GM18870 (cell line): ENCODE results near the gene TMX4.
"Not testable (repeated sequence)": the region's sequence is repeated elsewhere in the genome, so short reads cannot be mapped to it uniquely, and the experiment has no call there.

Source experiments
- ATAC-seq: cut with Tn5 transposase; IDR thresholded peaks from one replicate; pipeline ENCODE4 v1.9.1; 2021; ENCODE audit warnings: moderate library complexity; ENCODE audit not compliant: unreplicated experiment

TMX4 gene, protein sequence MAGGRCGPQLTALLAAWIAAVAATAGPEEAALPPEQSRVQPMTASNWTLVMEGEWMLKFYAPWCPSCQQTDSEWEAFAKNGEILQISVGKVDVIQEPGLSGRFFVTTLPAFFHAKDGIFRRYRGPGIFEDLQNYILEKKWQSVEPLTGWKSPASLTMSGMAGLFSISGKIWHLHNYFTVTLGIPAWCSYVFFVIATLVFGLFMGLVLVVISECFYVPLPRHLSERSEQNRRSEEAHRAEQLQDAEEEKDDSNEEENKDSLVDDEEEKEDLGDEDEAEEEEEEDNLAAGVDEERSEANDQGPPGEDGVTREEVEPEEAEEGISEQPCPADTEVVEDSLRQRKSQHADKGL

DNA sequence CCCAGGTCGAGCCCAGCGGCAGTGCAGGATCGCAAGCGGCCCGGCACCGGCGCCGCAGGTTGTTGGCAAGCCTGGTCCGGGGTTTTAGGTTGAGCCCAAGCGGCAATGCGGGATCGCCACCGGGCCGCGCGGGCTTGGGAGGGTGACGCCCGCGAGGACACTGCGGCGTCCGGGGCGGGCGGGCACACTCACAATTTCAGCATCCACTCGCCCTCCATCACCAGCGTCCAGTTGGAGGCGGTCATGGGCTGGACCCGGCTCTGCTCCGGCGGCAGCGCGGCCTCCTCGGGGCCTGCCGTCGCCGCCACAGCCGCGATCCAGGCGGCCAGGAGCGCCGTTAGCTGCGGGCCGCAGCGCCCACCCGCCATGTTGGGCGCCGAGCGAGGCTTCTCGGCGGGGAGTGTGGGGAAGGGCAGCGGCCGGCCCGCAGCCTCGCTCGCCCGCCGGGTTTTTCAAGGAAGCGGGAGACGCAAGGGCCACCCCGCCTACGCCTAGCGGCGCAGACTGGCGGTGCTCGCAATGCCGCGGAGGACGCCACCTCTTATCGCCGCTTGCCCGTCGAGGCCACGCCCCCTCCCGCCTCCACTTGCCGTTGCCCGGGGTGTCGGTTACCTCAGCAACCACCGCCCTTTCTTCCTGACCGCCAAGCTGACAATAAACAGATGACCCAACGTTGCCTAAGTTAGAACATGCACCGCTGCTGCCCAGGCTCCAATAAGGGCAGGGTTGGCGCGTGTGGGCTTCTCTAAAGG is at the start of gene TMX4:
Gene TMX4 (minus strand): TSS at position 516 of the 752 bp plus-strand sequence. CDS start 148 bp downstream, at position 368.
- peak; percentile 72 for ATAC-seq

DNA sequence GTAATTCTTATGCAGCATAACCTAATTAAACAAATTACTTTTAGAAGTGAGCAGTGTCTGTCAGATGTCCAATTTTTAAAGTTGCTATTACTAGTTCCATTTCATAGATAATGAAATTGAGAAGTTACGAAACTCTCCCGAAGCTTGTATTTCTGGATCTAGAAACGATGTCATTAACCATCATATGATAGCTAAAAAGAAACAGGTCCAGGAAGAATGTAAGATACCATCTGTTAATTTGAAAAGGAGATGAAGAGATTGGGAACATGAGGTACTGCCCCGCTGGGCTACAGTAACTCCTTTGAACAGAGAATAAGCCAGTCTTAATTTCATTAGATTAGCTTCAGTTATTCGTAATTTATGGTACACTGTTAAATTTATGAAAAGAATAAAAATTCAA is 47.5 kb upstream of the TMX4 start:
- ATAC-seq, result no peak

DNA sequence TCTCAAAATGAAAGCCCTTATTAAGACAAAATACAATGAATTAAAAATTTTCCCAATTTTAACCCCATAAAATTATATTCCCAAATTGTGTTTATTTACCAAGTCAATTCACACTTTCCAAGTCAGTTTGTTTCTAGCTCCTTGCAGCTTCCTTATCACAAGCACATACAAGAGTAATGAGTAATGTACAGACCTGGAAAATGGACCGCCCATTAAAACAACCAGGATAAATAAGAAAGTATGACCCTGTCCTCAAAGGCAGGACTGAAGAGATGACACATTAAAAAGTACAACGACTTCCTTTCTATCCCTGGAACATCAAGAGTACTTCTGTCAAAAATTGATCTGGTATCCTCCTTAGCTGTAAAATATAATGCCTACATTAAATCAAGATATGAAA is 47.1 kb upstream of the TMX4 start:
- no peak for ATAC-seq

DNA sequence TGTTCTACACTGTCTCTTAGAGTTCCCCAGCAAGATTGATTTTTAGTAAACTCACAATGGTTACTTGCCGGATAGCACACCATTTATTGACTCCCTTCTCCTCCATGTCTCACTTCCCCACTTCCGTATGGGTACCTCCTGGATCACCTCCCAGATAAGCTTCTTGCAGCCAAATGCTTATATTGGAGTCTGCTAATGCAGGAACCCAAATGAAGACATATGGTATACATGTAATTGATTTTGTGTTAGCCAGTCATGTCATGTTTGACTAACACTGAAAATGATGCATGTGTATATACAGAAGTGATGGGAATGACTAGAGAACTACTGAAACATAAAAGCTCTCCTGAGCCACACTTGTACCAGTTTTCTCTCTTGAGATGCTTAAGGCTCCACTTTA is 46.1 kb upstream of the TMX4 start:
- no peak for ATAC-seq

DNA sequence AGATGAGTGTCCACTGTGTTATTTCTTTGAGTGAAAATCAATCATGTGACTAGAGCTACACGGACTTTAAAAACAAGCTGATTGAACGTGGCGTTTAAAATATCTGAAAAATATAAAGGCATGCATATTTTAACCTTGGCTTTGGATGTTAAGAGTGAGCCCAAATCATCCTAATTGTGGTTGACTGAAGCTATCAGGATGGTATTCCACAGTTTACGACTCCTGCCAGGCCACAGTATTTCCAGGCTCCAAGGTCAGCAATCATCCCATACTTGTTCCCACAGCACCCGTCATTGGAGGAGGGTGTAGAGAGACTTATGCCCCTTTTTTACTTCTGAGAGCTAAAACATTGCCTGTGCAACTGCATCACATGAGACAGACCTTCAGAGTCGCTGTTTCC is 43.2 kb upstream of the TMX4 start:
- ATAC-seq, result no peak

DNA sequence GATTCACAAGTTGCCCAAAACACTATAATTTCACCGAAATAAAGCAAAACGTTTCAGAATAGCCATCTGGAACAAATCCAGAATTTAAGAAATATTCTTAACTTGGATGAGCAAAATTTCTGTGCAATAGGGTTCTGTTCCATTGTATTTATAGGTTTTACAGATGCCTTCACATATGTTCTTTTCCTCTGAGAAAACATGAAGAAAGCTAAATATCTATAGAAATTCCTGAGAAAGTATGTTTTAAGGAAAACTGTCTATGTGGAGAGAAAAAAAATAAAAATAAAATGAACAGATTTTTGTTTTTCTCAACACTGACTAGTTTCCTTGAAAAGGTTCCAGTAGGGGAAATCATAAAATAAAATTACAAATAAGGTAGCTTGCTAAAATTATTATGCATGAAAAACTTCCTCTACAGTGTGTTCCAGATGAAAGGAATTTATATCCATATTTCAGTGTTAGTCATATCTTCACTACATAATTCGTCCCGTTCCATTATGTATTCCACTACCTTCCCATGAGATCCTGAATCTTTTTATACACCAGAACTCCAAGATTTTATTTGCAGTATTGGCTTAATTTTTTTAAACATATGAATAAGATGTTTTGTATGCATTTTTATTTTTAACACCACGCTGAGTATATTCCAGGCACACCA is 42.4 kb upstream of the TMX4 start:
- ATAC-seq, result no peak

DNA sequence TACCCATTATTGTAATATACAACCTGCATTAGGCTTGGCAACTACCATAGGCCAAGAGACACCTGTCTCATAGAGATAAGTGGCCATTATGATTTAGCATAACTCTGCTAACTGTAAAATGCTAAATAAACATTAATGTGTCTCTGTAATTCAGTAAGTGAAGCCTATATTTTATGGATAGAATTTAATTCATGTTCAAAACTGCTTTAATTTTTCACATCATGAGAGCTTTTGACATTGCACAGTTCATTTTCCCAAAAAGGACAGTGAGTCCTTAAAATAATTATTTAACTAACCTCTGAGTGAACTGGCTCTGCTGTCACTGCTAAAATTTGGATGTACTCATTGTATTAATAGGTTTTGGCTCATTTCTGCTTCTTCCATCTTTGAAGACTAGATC is 41.4 kb upstream of the TMX4 start:
- ATAC-seq, result no peak

DNA sequence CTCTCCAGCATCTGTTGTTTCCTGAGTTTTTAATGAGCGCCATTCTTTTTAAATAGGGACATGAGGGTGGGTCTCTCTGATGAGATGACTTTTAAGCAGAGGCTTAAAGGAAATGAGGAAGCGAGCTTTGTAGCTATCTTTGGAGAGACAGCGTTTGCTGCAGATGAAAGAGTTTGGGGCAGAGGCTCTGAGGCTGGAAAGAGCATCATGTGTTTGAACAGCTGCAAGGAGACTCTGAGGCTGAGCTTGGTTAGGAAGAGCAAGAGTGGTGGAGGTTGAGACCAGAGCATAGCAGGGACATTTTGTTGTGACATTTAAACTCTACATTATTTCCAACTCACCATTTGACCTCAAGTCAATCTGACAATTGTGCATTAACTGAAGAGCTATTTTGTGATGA is 38.3 kb upstream of the TMX4 start:
- no peak for ATAC-seq

DNA sequence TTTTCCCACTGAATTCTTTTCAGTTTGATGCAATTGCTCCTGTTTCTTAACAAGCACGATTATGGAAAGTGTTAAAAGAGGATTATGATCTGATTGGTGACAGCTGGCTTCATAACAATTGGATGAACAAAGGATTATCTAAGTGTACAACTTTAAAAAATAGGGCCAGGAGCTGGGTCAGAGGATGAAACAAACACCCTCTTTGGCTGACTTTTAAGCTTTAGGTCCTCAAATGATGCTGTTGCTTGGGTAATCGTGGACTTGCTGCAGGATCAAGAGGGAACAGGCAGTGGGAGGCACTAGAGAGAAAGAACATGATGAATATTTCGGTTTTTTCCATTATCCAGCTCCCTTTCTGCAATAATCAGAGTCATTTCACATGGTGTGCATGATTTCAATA is 35.5 kb upstream of the TMX4 start:
- no peak for ATAC-seq

DNA sequence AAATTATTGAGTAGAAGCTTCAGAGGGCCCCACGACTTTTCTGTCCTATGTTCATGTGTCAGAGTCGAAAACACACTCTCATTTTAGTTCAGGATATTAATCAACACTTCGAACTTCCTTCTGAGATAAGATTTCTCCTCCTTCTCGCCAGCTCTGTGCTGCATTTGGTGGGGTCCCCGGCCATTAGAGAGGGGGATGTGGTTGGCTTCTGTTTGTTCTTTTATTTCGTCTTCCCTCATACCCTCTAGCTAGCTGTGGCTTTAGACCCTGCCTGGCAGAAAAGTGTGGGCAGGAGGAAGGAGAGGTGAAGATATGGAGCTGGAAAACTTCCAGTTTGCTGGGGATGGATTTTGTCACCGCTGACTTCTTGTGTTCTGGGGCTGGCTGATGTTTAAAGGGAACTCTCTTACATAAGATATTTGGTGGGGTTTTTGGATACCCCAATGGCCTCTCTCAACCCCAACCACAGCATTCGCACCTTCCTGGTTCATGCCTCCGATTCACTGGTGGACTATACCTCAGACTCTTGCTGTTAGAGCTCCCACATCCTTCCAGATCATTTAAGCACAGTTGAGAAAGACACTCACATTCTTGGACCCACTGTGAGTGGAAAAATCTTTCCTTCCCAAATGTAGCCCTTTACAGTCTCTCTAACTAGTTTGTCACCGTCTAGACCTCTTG is 30.7 kb upstream of the TMX4 start:
- no peak for ATAC-seq

DNA sequence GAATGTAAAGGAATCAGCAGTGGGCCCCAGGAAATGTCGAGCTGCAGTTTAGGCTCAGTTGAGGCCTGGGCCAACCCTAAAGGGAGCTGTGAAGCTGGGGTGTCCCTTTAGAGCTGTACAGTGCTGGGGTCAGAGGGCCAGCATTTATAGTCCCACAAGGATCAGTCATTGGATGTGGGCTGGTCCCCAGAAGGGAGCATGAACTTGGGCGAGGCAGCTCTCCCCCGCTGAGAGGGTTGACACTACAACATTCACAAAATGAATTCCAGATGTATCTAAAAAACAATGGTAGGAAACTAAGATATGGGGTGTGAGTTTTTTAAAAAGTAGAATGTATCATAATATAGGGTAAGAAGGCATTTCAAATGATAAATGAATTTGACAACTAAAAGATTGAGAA is 29.7 kb upstream of the TMX4 start:
- no peak for ATAC-seq

DNA sequence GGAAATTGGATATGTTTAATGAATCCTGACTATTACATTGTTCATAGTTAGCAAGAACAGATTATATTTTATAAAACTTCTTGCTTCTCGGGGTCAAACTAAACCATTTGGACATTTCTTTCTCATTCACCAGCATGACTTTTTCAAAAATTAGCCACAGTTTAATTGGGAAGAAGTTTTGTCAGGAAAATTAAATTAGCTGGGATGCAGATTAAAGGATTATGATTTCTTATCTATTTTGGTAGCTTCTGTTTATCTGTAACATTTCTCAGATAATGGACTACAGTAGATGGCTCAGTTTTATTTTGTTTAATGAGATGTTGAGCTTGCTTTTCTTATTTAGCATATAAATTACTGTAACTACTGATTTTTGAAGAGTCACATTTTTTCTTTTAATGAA is 26.4 kb upstream of the TMX4 start:
- ATAC-seq, result no peak

DNA sequence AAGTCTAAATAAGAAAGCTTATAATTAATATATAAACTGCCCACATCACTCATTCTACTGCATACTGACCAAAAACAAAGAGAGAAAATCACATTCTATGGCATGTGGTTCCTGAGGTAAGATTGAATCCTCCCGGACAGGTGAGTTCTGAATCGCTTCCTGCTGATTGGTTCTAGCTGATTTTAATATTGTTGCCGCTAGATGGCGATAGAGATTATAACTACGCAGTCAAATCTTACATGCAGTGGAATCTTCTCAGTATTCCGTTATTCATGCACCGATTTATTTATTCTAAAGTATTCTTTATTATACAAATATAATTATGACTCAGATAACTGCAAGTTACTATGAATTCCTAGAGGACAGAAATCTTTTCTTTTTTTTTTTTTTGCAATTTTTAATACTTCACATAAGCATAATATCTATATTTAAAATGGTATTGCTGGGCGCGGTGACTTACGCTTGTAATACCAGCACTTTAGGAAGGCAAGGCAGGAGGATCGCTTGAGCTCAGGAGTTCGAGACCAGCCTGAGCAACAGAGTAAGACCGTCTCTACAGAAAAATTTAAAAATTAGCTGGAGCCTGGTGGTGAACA is 24.2 kb upstream of the TMX4 start:
- ATAC-seq, result peak; percentile 76

DNA sequence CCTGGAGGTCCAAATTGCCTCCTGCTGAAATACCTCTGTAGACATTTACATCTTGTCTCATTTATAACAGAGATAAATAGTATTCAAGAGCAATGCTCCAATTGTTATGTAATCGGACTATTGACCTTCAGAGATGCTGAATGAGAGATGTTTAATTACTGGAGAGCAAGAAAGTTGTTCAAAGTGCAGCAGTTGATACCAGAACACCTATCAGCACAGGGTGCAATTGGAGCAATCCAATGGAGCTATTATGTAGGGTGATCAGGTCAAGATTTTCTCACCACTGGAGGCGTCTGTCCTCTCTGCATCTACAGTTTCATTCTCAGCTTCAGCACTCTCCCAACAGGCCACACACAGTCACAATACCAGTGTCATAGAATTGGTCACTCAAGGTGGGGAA is 19.5 kb upstream of the TMX4 start:
- no peak for ATAC-seq

DNA sequence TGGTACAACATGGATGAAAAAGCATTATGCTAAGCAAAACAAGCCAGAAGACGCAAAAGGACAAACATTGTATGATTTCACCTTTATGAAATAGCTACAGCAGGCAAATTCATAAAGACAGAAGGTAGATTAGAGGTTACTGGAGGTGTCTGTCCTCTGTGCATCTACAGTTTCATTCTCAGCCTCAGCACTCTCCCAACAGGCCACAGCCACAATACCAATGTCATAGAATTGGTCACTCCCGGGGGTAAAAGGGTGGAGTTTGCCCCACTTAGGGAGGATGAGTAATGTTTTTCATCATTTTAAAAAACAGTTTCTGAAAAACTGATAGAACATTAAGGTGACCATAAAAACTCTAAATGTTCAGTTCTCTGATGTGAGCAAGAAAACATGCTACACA is 17.2 kb upstream of the TMX4 start:
- ATAC-seq, result no peak

DNA sequence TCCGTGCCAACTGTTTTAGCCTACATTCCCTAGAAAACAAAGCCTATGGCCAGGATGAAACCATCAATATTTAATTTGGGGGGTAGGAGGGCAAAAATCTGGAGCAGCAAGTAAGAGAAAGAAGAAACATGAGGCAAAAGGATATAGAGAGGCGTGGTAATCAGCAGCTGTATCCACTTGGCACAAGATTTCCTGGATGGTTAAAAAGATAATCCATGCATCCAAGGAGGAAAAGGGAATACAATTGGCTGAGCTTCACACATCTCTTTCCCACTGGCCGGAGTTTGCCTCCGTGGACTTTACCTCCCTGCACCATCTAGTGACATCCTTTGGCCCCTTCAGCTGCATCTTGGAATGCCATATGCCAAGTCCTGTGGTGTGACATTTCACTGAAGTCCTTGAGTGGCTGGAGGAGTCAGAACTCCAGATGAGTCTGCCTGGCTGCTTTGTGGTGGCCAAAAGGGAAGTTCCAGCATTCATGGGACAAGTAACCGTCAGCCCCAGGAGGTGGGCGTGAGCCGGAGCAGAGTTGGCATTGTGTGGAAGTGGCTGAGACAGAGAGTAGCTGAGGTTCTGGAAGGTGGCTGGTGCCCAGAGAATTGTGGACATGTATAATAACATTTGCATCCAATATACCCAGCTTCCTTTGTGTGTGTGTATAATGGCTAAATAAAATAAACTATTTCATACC is 13.7 kb upstream of the TMX4 start:
- ATAC-seq, result no peak

DNA sequence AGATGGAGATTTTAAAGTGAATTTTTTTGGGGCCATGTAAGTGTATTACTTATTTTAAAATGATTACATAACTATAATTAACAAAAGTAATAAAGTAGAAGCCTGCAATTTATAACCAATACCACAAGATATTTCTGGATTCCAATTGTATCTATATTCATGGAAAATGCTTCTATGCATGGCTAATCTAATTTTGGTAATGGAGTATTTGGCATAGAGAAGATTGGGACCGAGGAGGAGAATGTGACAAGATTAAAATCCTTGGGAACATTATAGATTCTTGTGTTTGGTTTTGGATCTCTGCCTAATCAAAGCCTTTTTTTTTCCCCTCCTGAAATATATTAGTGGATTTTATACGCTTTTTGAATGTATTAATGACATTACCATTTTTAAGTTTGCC is 12.9 kb upstream of the TMX4 start:
- no peak for ATAC-seq

DNA sequence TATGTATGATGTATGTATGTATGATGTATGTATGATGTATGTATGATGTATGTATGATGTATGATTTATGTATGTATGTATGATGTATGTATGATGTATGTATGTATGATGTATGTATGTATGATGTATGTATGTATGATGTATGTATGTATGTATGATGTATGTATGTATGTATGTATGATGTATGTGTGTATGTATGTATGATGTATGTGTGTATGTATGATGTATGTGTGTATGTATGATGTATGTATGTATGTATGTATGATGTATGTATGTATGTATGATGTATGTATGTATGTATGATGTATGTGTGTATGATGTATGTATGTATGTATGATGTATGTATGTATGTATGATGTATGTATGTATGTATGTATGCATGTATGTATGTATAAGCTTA is 12.0 kb upstream of the TMX4 start:
- ATAC-seq, result not testable (repeated sequence)

DNA sequence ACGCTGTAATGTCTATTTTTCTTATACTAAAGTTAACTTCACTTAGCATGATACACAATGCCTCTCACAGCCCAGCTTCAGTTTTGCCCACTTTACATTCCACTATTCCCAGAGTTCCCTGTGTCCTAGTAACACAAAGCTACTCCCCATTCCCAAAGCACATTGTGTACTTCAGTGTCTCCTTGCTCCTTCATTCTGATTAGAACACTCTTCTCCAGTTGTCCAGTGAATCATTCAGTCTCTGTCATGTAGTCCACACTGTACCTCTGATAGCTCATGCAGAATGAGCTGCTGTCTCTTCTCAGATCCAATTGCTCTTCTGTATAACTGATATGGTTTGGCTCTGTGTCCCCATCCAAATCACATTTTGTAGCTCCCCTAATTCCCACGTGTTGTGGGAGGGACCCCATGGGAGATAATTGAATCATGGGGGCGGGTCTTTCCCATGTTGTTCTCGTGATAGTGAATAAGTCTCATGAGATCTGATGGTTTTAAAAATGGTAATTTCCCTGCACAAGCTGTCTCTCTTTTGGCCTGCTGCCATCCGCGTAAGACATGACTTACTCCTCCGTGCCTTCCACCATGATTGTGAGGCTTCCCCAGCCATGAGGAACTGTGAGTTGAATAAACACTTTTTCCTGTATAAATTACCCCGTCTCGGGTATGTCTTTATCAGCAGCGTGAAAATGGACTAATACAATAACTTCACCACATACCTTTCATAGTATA is 2.1 kb upstream of the TMX4 start:
- ATAC-seq, result no peak
